ENCODE measurements around the gene SPANXD.

GRCh38 chrX:141669689-141670088, 28.9 kb downstream of the SPANXD start:
- TF ChIP-seq CTCF (IDR thresholded peaks at IDR 0.05) = no peak
- TF ChIP-seq POLR2A (IDR thresholded peaks at IDR 0.05) = no peak

Data from lower leg skin (tissue), 3 donors.